B cell (primary cell): ENCODE results near the gene RPL18. TPM values are rescaled to one million over a fixed set of nuclear protein-coding genes. Genes with fewer than 3 reads are reported as not detected.

Experiments used
- ATAC-seq: fragments of 200-7000 bp; cut with Tn5 transposase; one replicate; pipeline ENCODE4 v1.10.0; 2021; ENCODE audit warnings: low read depth, mild to moderate bottlenecking, moderate number of reproducible peaks, moderate library complexity
- CTCF ChIA-PET: fragments of 350-600 bp; sonication (Branson Sonifier 250); formaldehyde crosslinking; loops from one replicate; lab custom pipeline; 2021; ENCODE audit warnings: antibody characterized with exemption, inconsistent platforms; lab: Charles Lee
- POLR2A ChIA-PET: fragments of 350-600 bp; sonication (Branson Sonifier 250); formaldehyde crosslinking; loops from one replicate; lab custom pipeline; 2021; ENCODE audit warnings: antibody characterized with exemption; lab: Charles Lee
- DNase-seq: peaks from one replicate; pipeline ENCODE4 v3.0.0; 2013
- H2AFZ ChIP-seq: 2 replicates; pipeline ENCODE4 v1.6.1; 2012; ENCODE audit warnings: mild to moderate bottlenecking, low read depth, low read length; ENCODE audit not compliant: insufficient read depth, poor library complexity, severe bottlenecking
- H3K27ac ChIP-seq, 2 donors: 1 replicate in 1 of 2; 2 replicates in 1 of 2; pipeline ENCODE4 v1.5.1; 2012 to 2013; ENCODE audit warnings: low read length in 2 of 2, mild to moderate bottlenecking in 2 of 2, moderate library complexity in 1 of 2
- H3K27me3 ChIP-seq, 4 experiments: fragments of 200-600 bp in 1 of 4; sonication (generic) in 1 of 4; replicated peaks in 1 of 4; 1 replicate in 2 of 4; 2 replicates in 2 of 4; pipeline versions ENCODE4 v1.6.1 to v1.7.0; 2013 to 2016; ENCODE audit warnings: low read length in 3 of 4, mild to moderate bottlenecking in 2 of 4, mixed read lengths in 1 of 4, moderate library complexity in 1 of 4; ENCODE audit not compliant: insufficient read depth in 4 of 4, control insufficient read depth in 3 of 4; ENCODE audit errors: control extremely low read depth in 1 of 4
- H3K36me3 ChIP-seq, 2 experiments: replicated peaks in 1 of 2; 1 replicate in 1 of 2; 2 replicates in 1 of 2; pipeline versions ENCODE4 v1.6.1 to v1.7.1; 2013; ENCODE audit warnings: low read length in 1 of 2; ENCODE audit not compliant: insufficient read depth in 2 of 2, control insufficient read depth in 1 of 2; ENCODE audit errors: control extremely low read depth in 1 of 2, extremely low read depth in 1 of 2
- H3K4me1 ChIP-seq, 2 donors: fragments of 200-600 bp in 1 of 2; sonication (generic) in 1 of 2; 1 replicate in 1 of 2; 2 replicates in 1 of 2; pipeline versions ENCODE4 v1.5.1 to v1.6.1; 2013 to 2017; ENCODE audit warnings: low read length in 2 of 2; ENCODE audit not compliant: control insufficient read depth in 2 of 2, insufficient read depth in 2 of 2
- H3K4me2 ChIP-seq: replicated peaks from 2 replicates; pipeline ENCODE3; 2012; ENCODE audit warnings: mild to moderate bottlenecking, low read depth, low read length; ENCODE audit not compliant: poor library complexity, severe bottlenecking
- H3K4me3 ChIP-seq, 5 experiments: fragments of 200-600 bp in 1 of 5; sonication (generic) in 1 of 5; 1 replicate in 3 of 5; 2 replicates in 2 of 5; pipeline versions ENCODE4 v1.5.1 to v1.7.0; 2011 to 2016; ENCODE audit warnings: low read length in 4 of 5, mild to moderate bottlenecking in 4 of 5, low read depth in 2 of 5, control low read depth in 1 of 5, moderate library complexity in 1 of 5; ENCODE audit not compliant: insufficient read depth in 1 of 5; ENCODE audit errors: control extremely low read depth in 1 of 5, extremely low read depth in 1 of 5
- H3K79me2 ChIP-seq: fragments of 200-600 bp; sonication (generic); one replicate; pipeline ENCODE4 v1.6.0; 2016; ENCODE audit warnings: low read length; ENCODE audit not compliant: control insufficient read depth, insufficient read depth
- H3K9ac ChIP-seq: fragments of 200-600 bp; sonication (generic); 2 replicates; pipeline ENCODE4 v1.6.1; 2017; ENCODE audit warnings: mild to moderate bottlenecking, low read length, moderate library complexity
- H3K9me3 ChIP-seq, 3 donors: one replicate each; pipeline versions ENCODE4 v1.6.1 to v1.7.1; 2013; ENCODE audit warnings: low read length in 2 of 3; ENCODE audit not compliant: control insufficient read depth in 2 of 3, insufficient read depth in 1 of 3; ENCODE audit errors: control extremely low read depth in 1 of 3
- H4K20me1 ChIP-seq: 2 replicates; pipeline ENCODE4 v1.6.0; 2012; ENCODE audit warnings: mild to moderate bottlenecking, low read length; ENCODE audit not compliant: insufficient read depth, control insufficient read depth, poor library complexity, severe bottlenecking
- H3K27ac Mint-ChIP-seq: one replicate; pipeline ENCODE4 v1.8.0; 2021; ENCODE audit warnings: mixed read lengths
- H3K27me3 Mint-ChIP-seq: one replicate; pipeline ENCODE4 v1.8.0; 2021; ENCODE audit warnings: mixed read lengths
- H3K4me1 Mint-ChIP-seq: one replicate; pipeline ENCODE4 v1.8.0; 2021; ENCODE audit warnings: mixed read lengths
- H3K4me3 Mint-ChIP-seq: one replicate; pipeline ENCODE4 v1.8.0; 2021; ENCODE audit warnings: mixed read lengths
- H3K9me3 Mint-ChIP-seq: one replicate; pipeline ENCODE4 v1.8.0; 2022; ENCODE audit warnings: mixed read lengths; ENCODE audit not compliant: insufficient read depth
- CTCF ChIP-seq: fragments of 200-600 bp; IDR thresholded peaks from one replicate; pipeline ENCODE4 v1.8.0; 2022; ENCODE audit warnings: antibody characterized with exemption, mild to moderate bottlenecking
- WGBS: methylation state at CpG from one replicate; pipeline ENCODE4 v1.1.5; 2013; ENCODE audit warnings: missing lambda C conversion rate; ENCODE audit not compliant: insufficient coverage; 5-methylcytosine and 5-hydroxymethylcytosine counted together
- intact Hi-C: fragments of 100-400 bp; cut with micrococcal nuclease; formaldehyde crosslinking; loops from one replicate; pipeline ENCODE4 v1.10.0; 2022
- polyA plus RNA-seq: library from polyadenylated mRNA; depleted of rRNA; stranded (reverse); fragments of >200 nt; gene quantifications from 2 replicates; pipeline ENCODE4 v1.2.3, GENCODE V29; 2012
- total RNA-seq, 2 donors: library from RNA; stranded (reverse); fragments of 120-200 nt in 1 of 2; gene quantifications; 1 replicate in 1 of 2; 2 replicates in 1 of 2; pipeline versions ENCODE4 v1.2.3 to v1.2.4, GENCODE V29; 2013 to 2022

Gene RPL18
- total and polyA plus RNA-seq, 2 donors (not counting 1 experiment from before 2014, with no cell fraction given): 2,248 to 4,393 TPM

DNA sequence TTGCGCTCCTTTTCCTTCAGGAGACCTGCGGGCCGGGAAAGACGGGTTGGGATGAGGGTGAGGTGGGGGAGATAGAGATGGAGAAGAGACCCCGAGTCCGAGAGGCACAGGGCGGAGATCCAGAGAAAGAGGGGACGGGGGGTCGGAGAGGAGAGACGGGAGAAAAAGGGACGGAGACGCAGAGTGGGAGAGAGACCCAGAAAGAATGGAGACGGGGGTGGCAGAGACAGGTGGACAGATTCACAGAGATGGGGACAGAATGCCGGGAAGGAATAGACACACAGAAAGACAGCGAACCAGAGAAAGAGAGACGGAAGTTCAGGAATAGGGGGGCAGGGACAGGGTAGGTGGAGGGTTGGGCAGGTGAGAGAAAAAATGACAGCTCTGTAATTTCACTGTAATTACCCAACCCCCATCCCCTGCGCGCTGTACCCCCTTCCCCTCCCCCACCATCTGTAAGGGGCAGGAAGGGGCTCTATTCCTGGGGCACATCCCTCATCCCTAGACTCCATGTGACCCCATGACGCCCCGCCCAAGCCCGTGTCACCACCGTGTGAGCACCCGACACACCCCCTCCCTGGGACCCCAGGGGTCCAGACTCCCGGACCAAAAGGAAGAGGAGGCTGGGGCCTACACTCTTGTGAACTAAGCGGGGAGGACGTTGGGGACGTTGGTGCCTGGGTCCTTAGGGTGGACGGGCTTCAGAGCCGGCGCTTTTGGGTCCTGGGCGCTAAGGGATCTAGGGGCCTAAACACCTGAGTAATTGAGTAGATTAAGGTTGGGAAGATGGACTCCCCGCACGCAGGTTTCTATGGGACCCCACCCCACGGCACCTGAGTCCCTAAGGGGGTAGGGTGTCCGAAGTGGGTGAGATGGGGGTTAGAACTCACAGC is 17.2 kb upstream of the RPL18 start:
- H3K4me1 ChIP-seq: peaks cover 40 to 41% of the 10 kb centered on the region in 2 donors
- peak overlapping the region; percentile 96 for H3K4me3 Mint-ChIP-seq
- no peak for DNase-seq

More for the DNA sequence above, 17.2 kb upstream of the RPL18 start:
- WGBS: 0% methylated on average over 27 of the region's 35 CpGs
- ChIA-PET POLR2A (interaction anchor here (0.6 to 3.4 kb wide), 5 partner anchors 10 to 17 kb away, joined by 7 to 23 read pairs (median 14); partner anchors contain the start of genes CA11, RPL18 and SPHK2), CTCF (interaction anchor here (2.7 kb wide), 1 partner anchor 10 kb away, joined by 12 read pairs; the partner anchor contains the start of gene CA11)
- no peak for ATAC-seq
- Mint-ChIP-seq H3K27me3 (no peaks in the 10 kb centered on the region), H3K27ac (peak overlapping the region; percentile 100), H3K4me1 (peaks cover 53% of the 10 kb centered on the region), H3K9me3 (peaks cover 4% of the 10 kb centered on the region)
- Histone ChIP-seq H3K79me2 (peaks cover 38% of the 10 kb centered on the region), H3K27ac (peak overlapping the region; percentile 82 to 89), H3K4me2 (peak overlapping the region; percentile 99), H2AFZ (peak overlapping the region; percentile 52), H3K9me3 (peaks cover 0 to 5% (median 0%) of the 10 kb centered on the region in 3 donors), H3K9ac (peak overlapping the region; percentile 82), H3K4me3 (peak overlapping the region; percentile 74 to 98 (median 88)), H4K20me1 (peaks cover 47% of the 10 kb centered on the region), H3K27me3 (no peaks in the 10 kb centered on the region), H3K36me3 (peaks cover 0 to 26% of the 10 kb centered on the region in 2 experiments)
- no peak for TF ChIP-seq CTCF
- intact Hi-C loops: loop anchor here (2.0 to 10.0 kb wide), 7 partner anchors 161 to 1364 kb away; partner anchors contain the start of genes C19orf73, EMP3, FLT3LG and INAFM1
